HFF-Myc (cell line): ENCODE measurements around the gene UBE2E1.

Source experiments
- DNase-seq: peaks from one replicate; pipeline ENCODE4 v3.0.0-alpha.2; 2011; ENCODE audit warnings: low read depth; ENCODE audit errors: extremely low read depth
- H3K4me3 ChIP-seq: replicated peaks from 2 replicates; pipeline ENCODE4 v1.5.1; 2011; ENCODE audit warnings: low read depth, mild to moderate bottlenecking, control low read depth, low read length
- CTCF ChIP-seq: IDR thresholded peaks from 2 replicates; pipeline ENCODE4 v1.5.1; 2012; ENCODE audit warnings: mild to moderate bottlenecking, low read depth, low read length, control low read depth; ENCODE audit errors: missing control alignments

The UBE2E1 gene

GRCh38 chr3:23824699-23825444 is 19.1 kb downstream of the UBE2E1 start:
- DNase-seq, result no peak
- no peak for TF ChIP-seq CTCF
- H3K4me3 ChIP-seq, result no peak overlapping the region

GRCh38 chr3:23825802-23826201 is 20.0 kb downstream of the UBE2E1 start:
- no peak for DNase-seq
- no peak for TF ChIP-seq CTCF
- no peak overlapping the region for H3K4me3 ChIP-seq

- H3K4me3 ChIP-seq, result no peak overlapping the region
- no peak for DNase-seq
- no peak for TF ChIP-seq CTCF
Measured at GRCh38 chr3:23826382-23827064, 20.8 kb downstream of the UBE2E1 start.

- no peak for DNase-seq
- H3K4me3 ChIP-seq, result no peak overlapping the region
Measured at GRCh38 chr3:23829242-23829934, 23.6 kb downstream of the UBE2E1 start.

GRCh38 chr3:23830869-23831484 is 25.2 kb downstream of the UBE2E1 start:
- no peak for TF ChIP-seq CTCF
- H3K4me3 ChIP-seq, result no peak overlapping the region
- no peak for DNase-seq

More at GRCh38 chr3:23829242-23829934, 23.6 kb downstream of the UBE2E1 start:
- no peak for TF ChIP-seq CTCF

GRCh38 chr3:23831517-23832394 is 26.0 kb downstream of the UBE2E1 start:
- TF ChIP-seq CTCF, result no peak
- DNase-seq, result no peak
- H3K4me3 ChIP-seq, result no peak overlapping the region
